Measurements from ENCODE around the gene CCN2.

GRCh38 chr6:131951576-131952230 is 531 bp upstream of the CCN2 start:
- TF ChIP-seq CTCF (IDR thresholded peaks at IDR 0.05) (no peak), POLR2A (IDR thresholded peaks at IDR 0.05) (no peak), POLR2AphosphoS5 (IDR thresholded peaks at IDR 0.05) (no peak)

Data from suprapubic skin (tissue), 4 donors.